Activated CD4-positive, alpha-beta memory T cell treated with anti-CD3 and anti-CD28 coated beads, Interleukin-2, amount 10 ng/mL, durations not matched to agents 7 days and 5 days (primary cell): ENCODE results near the gene CPA3. TPM values are rescaled to one million over a fixed set of nuclear protein-coding genes. Genes with fewer than 3 reads are reported as not detected.

ENCODE experiments used
- CTCF ChIA-PET: fragments of 350-600 bp; sonication (Branson Sonifier 250); formaldehyde crosslinking; loops from one replicate; lab custom pipeline; 2021; ENCODE audit warnings: antibody characterized with exemption, inconsistent platforms; lab: Charles Lee
- POLR2A ChIA-PET: fragments of 350-600 bp; sonication (Branson Sonifier 250); formaldehyde crosslinking; loops from one replicate; lab custom pipeline; 2021; ENCODE audit warnings: antibody characterized with exemption; lab: Charles Lee
- DNase-seq: peaks from one replicate; pipeline ENCODE4 v3.0.0-alpha.2; 2020
- H3K27ac Mint-ChIP-seq: one replicate; pipeline ENCODE4 v1.8.0; 2021; ENCODE audit warnings: mild to moderate bottlenecking, mixed read lengths
- H3K27me3 Mint-ChIP-seq: one replicate; pipeline ENCODE4 v1.8.0; 2021; ENCODE audit warnings: mixed read lengths
- H3K36me3 Mint-ChIP-seq: one replicate; pipeline ENCODE4 v1.8.0; 2021; ENCODE audit warnings: low read depth, mixed read lengths
- H3K4me1 Mint-ChIP-seq: one replicate; pipeline ENCODE4 v1.8.0; 2021; ENCODE audit warnings: mixed read lengths
- H3K4me3 Mint-ChIP-seq: one replicate; pipeline ENCODE4 v1.8.0; 2021; ENCODE audit warnings: mild to moderate bottlenecking, mixed read lengths
- H3K9me3 Mint-ChIP-seq: one replicate; pipeline ENCODE4 v1.8.0; 2021; ENCODE audit warnings: mixed read lengths
- total RNA-seq, 2 experiments: library from RNA; stranded (reverse); gene quantifications; one replicate each; pipeline ENCODE4 v1.2.3, GENCODE V29; 2021

The CPA3 gene
- total RNA-seq, 2 experiments from 2014 or later = not detected

DNA sequence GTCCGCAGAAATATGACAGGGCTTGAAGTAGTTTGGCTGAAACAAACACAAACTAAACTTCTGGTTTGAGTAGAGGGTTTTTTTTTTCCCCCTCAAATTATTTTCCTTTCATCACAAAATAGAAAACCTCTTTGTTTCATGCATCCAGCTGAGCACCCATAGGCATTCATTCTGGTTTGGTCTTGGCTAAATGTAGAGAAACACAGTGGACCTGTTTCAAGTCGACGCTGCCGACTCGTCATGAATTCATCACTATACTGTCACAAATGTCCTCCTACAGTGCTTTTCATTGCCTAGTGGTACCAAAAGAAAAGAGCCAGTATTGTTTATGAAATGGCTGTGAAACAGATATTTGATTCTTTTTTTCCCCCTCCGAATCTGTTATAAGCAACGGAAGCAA lies 73.8 kb downstream of the CPA3 start:
- no peaks in the 10 kb centered on the region for H3K4me1 Mint-ChIP-seq
- POLR2A ChIA-PET = no interaction called here
- H3K4me3 Mint-ChIP-seq = no peak overlapping the region
- CTCF ChIA-PET = no interaction called here
- DNase-seq = no peak
- H3K36me3 Mint-ChIP-seq = no peaks in the 10 kb centered on the region
- H3K9me3 Mint-ChIP-seq = no peaks in the 10 kb centered on the region
- H3K27me3 Mint-ChIP-seq = peaks cover 29% of the 10 kb centered on the region
- no peak overlapping the region for H3K27ac Mint-ChIP-seq

DNA sequence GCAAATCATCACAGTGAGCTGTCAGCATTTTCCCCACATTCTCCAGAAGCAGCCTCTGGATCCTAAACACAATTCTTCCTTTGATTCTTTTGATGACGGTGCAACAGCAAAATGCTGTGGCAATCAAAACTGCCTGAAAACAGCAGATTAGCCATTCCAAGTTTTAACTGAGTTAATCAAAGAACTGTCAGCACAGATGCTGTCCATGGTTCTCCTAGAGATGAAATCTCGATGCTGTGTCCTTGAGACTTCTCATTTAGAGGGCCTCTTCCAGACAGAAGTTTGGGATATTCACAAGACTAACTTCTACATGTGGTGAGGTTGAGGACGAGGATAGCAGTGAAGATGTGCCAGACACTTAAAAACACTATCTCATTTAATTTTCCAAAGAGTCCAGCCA lies 75.9 kb downstream of the CPA3 start:
- Mint-ChIP-seq H3K4me3 (no peak overlapping the region), H3K9me3 (no peaks in the 10 kb centered on the region), H3K27me3 (peaks cover 22% of the 10 kb centered on the region), H3K27ac (no peak overlapping the region), H3K36me3 (no peaks in the 10 kb centered on the region), H3K4me1 (no peaks in the 10 kb centered on the region)
- POLR2A ChIA-PET = no interaction called here
- CTCF ChIA-PET = interaction anchor here (0.6 to 3.9 kb wide), 3 partner anchors 80 to 1925 kb away, joined by 3 to 31 read pairs (median 3); no protein-coding TSS in a partner anchor
- no peak for DNase-seq

DNA sequence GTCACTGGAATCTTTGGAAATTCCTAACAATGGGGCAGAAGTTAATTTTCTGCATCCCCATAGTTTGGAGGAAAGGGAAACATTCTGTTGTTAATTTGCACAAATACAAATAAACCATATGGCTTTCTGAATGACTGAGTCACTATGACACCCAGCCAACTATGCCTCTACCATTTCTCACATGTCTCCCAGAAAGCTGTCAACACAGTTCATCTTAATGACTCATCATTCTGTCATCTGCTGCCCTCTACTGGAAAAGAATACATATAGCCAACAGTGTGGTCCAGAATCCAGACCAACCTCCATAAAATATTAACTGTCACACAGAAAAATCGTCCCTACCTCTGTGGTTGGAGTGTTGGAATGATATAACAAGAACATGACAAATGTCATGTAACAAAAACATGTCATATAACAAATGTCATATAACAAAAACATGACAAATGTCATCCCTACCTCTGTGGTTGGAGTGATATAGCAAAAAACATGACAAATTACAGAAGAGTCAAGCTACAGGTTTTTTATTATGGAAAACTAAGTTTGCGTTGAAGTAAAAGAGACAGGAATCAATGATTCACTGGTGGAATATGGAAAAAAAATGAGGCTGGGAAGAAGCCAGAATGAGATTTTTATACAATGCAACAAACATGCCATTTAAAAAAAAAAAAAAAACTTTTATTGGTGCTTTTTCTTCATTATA lies 78.6 kb downstream of the CPA3 start:
- DNase-seq = no peak
- CTCF ChIA-PET = interaction anchor here (0.6 to 3.9 kb wide), 5 partner anchors 10 to 136 kb away, joined by 3 to 31 read pairs (median 5); no protein-coding TSS in a partner anchor
- H3K4me3 Mint-ChIP-seq = no peak overlapping the region
- POLR2A ChIA-PET = no interaction called here
- H3K27ac Mint-ChIP-seq = no peak overlapping the region
- H3K4me1 Mint-ChIP-seq = no peaks in the 10 kb centered on the region
- H3K27me3 Mint-ChIP-seq = peaks cover 5% of the 10 kb centered on the region
- no peaks in the 10 kb centered on the region for H3K9me3 Mint-ChIP-seq
- no peaks in the 10 kb centered on the region for H3K36me3 Mint-ChIP-seq

DNA sequence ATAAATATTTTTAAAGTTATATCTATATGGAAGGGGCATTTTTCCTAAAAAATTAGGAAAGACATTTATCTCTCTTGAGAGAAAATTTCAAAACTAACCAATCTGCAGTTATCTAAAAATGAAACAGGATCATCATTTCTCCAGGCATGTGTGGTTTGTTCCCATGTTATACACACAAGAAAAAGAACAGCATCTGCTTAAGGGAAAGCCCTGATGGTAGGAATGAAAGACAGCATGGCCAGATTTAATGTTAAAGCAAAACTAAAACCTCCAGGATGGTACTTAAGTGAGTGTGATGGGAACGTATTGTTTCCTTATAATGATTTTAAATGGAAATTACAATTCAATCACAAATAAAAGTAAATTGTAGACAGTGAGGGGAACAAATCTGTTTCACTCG lies 80.0 kb downstream of the CPA3 start:
- POLR2A ChIA-PET = no interaction called here
- H3K4me3 Mint-ChIP-seq = no peak overlapping the region
- H3K36me3 Mint-ChIP-seq = no peaks in the 10 kb centered on the region
- H3K27me3 Mint-ChIP-seq = peaks cover 5% of the 10 kb centered on the region
- CTCF ChIA-PET = interaction anchor here (1.9 kb wide), 1 partner anchor 10 kb away, joined by 10 read pairs; no protein-coding TSS in a partner anchor
- H3K4me1 Mint-ChIP-seq = no peaks in the 10 kb centered on the region
- no peaks in the 10 kb centered on the region for H3K9me3 Mint-ChIP-seq
- DNase-seq = no peak
- no peak overlapping the region for H3K27ac Mint-ChIP-seq

Other genes with a start within 250 kb of the CPA3 start
- gene AGTR1, start 167.4 kb upstream of the CPA3 start, total RNA-seq = not detected
- not detected for gene CPB1, start 37.5 kb upstream of the CPA3 start, total RNA-seq
- gene GYG1, start 126.2 kb downstream of the CPA3 start, total RNA-seq = 10 to 100 TPM; 44.5 to 46.5 TPM
- 10 to 100 TPM; 22.2 to 24.5 TPM for gene HLTF, start 221.2 kb downstream of the CPA3 start, total RNA-seq